CD4-positive, alpha-beta T cell (primary cell): ENCODE data around the gene FAIM. TPM values are rescaled to one million over a fixed set of nuclear protein-coding genes. Genes with fewer than 3 reads are reported as not detected.
"Not testable (repeated sequence)": the region's sequence is repeated elsewhere in the genome, so short reads cannot be mapped to it uniquely, and the experiment has no call there.

Experiments used
- ATAC-seq: fragments of 200-7000 bp; cut with Tn5 transposase; one replicate; pipeline ENCODE4 v1.10.0; 2022; ENCODE audit warnings: mild to moderate bottlenecking; ENCODE audit not compliant: poor library complexity
- CTCF ChIA-PET: fragments of 350-600 bp; sonication (Branson Sonifier 250); formaldehyde crosslinking; loops from one replicate; lab custom pipeline; 2021; ENCODE audit warnings: antibody characterized with exemption, inconsistent platforms; lab: Charles Lee
- POLR2A ChIA-PET: fragments of 350-600 bp; sonication (Branson Sonifier 250); formaldehyde crosslinking; loops from one replicate; lab custom pipeline; 2021; ENCODE audit warnings: antibody characterized with exemption, inconsistent platforms; lab: Charles Lee
- DNase-seq, 14 experiments: peaks; one replicate each; pipeline ENCODE4 v3.0.0-alpha.2; 2013 to 2020; ENCODE audit warnings: mixed read lengths in 2 of 14
- H3K27ac ChIP-seq, 2 donors: one replicate each; pipeline versions ENCODE4 v1.5.1 to v1.7.0; 2013; ENCODE audit warnings: low read length in 2 of 2, low read depth in 1 of 2, mild to moderate bottlenecking in 1 of 2
- H3K27me3 ChIP-seq, 2 experiments: 1 replicate in 1 of 2; 2 replicates in 1 of 2; pipeline versions ENCODE4 v1.6.1 to v1.7.0; 2013; ENCODE audit warnings: low read length in 2 of 2, control low read depth in 1 of 2, mild to moderate bottlenecking in 1 of 2, moderate library complexity in 1 of 2; ENCODE audit not compliant: insufficient read depth in 2 of 2, control insufficient read depth in 1 of 2
- H3K36me3 ChIP-seq: one replicate; pipeline ENCODE4 v1.6.1; 2013; ENCODE audit warnings: low read length, control low read depth; ENCODE audit not compliant: insufficient read depth
- H3K4me1 ChIP-seq: one replicate; pipeline ENCODE4 v1.6.1; 2013; ENCODE audit warnings: low read length, control low read depth; ENCODE audit not compliant: insufficient read depth
- H3K4me3 ChIP-seq: one replicate; pipeline ENCODE4 v1.5.1; 2013; ENCODE audit warnings: mild to moderate bottlenecking, low read length, moderate library complexity
- H3K9me3 ChIP-seq, 2 experiments: 1 replicate in 1 of 2; 2 replicates in 1 of 2; pipeline versions ENCODE4 v1.6.1 to v1.7.0; 2013; ENCODE audit warnings: low read length in 2 of 2, mild to moderate bottlenecking in 2 of 2, control low read depth in 1 of 2, moderate library complexity in 1 of 2; ENCODE audit not compliant: control insufficient read depth in 1 of 2, insufficient read depth in 1 of 2
- H3K27ac Mint-ChIP-seq: one replicate; pipeline ENCODE4 v1.8.0; 2020; ENCODE audit warnings: mixed read lengths
- H3K27me3 Mint-ChIP-seq: one replicate; pipeline ENCODE4 v1.8.0; 2021; ENCODE audit warnings: mixed read lengths
- H3K36me3 Mint-ChIP-seq: one replicate; pipeline ENCODE4 v1.8.0; 2021; ENCODE audit warnings: low read depth, mixed read lengths
- H3K4me1 Mint-ChIP-seq: one replicate; pipeline ENCODE4 v1.8.0; 2021; ENCODE audit warnings: low read depth, mixed read lengths
- H3K4me3 Mint-ChIP-seq: one replicate; pipeline ENCODE4 v1.8.0; 2020; ENCODE audit warnings: mild to moderate bottlenecking, mixed read lengths
- H3K9me3 Mint-ChIP-seq: one replicate; pipeline ENCODE4 v1.8.0; 2020; ENCODE audit warnings: mixed read lengths
- intact Hi-C, 2 experiments: fragments of 100-400 bp; cut with DNase I in 1 of 2; cut with micrococcal nuclease in 1 of 2; formaldehyde crosslinking; loops; one replicate each; pipeline versions ENCODE4 v1.15.1 to v1.9.0; 2023 to 2025; cut with DNase I, micrococcal nuclease
- total RNA-seq, 174 experiments: library from RNA in 2 of 174; stranded (reverse) in 2 of 174; gene quantifications; one replicate each; pipeline ENCODE4 v1.2.3 and lab custom pipeline; 2021 to 2026
- TF ChIP-seq, protein P1 (sequence below): fragments of 200-600 bp; IDR thresholded peaks from one replicate; pipeline ENCODE4 v1.8.0; 2022; ENCODE audit warnings: antibody characterized with exemption, mild to moderate bottlenecking

Gene FAIM
- total RNA-seq, 2 experiments from 2014 or later, result 1.5 to 1.6 TPM

DNA sequence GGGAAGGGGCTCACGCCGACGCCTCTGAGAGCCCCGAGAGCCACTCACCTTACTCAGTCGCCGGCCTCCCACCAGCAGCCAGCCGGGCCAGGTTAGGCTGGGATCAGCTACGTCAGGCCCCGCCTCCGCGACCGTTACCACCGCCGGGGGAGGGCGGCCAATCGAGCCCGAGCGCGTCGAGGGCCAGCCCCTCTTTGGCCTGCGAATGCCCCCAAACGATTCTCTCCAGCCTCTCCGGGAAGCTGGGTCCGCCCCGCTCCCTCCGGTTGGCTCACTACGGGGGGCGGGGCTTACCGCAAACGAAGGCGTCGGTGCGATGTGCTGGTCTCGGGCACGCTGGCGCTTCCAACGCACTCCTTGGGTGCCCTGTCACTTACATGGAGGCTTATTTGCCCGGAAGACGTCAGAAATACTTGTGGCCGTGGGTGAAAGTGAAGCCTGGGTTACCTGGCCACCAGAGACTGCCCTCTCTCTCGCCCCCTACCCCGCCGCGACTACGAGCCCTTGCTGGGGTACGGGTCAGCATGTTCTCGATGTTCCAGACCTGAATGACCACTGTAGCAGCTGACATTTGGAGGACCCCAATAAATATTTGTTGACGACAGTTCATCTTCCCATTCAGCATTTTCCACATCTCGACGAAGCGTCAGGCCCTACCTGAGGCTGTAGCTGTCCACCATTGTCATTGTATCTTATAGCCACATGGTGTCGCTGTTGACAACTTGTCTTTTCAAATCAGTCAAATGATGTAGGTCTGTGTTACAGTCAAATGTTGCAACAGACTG, 14.2 kb upstream of the FAIM start, which contains the start of gene CEP70:
Gene CEP70, minus strand, starts transcription at position 111 of the 785 bp plus-strand sequence. CDS start 21,333 bp downstream, outside the sequence.
- Mint-ChIP-seq H3K36me3 (peaks cover 10% of the 10 kb centered on the region), H3K4me3 (peak within 1 kb of the TSS; percentile 94), H3K27me3 (no peaks in the 10 kb centered on the region), H3K9me3 (no peaks in the 10 kb centered on the region), H3K4me1 (peaks cover 13% of the 10 kb centered on the region), H3K27ac (peak within 1 kb of the TSS; percentile 96)
- H3K4me3 ChIP-seq, result peak within 1 kb of the TSS; percentile 89
- H3K36me3 ChIP-seq, result no peaks in the 10 kb centered on the region
- H3K9me3 ChIP-seq, result no peaks in the 10 kb centered on the region
- no peaks in the 10 kb centered on the region for H3K27me3 ChIP-seq
- DNase-seq (peak; percentile 75 to 96 (median 86)), ATAC-seq (peak; percentile 90)
- ChIA-PET CTCF (interaction anchor here (0.6 to 2.6 kb wide), 14 partner anchors 9 to 351 kb away, joined by 3 to 64 read pairs (median 4); partner anchors contain the start of gene FAIM), POLR2A (interaction anchor here (0.6 to 3.3 kb wide), 23 partner anchors 9 to 795 kb away, joined by 3 to 75 read pairs (median 4); partner anchors contain the start of genes ARMC8, COPB2, DBR1 and FAIM)
- TF ChIP-seq, protein P1, sequence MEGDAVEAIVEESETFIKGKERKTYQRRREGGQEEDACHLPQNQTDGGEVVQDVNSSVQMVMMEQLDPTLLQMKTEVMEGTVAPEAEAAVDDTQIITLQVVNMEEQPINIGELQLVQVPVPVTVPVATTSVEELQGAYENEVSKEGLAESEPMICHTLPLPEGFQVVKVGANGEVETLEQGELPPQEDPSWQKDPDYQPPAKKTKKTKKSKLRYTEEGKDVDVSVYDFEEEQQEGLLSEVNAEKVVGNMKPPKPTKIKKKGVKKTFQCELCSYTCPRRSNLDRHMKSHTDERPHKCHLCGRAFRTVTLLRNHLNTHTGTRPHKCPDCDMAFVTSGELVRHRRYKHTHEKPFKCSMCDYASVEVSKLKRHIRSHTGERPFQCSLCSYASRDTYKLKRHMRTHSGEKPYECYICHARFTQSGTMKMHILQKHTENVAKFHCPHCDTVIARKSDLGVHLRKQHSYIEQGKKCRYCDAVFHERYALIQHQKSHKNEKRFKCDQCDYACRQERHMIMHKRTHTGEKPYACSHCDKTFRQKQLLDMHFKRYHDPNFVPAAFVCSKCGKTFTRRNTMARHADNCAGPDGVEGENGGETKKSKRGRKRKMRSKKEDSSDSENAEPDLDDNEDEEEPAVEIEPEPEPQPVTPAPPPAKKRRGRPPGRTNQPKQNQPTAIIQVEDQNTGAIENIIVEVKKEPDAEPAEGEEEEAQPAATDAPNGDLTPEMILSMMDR, result peak; percentile 89
- peaks cover 21% of the 10 kb centered on the region for H3K4me1 ChIP-seq
- peak within 1 kb of the TSS; percentile 84 to 94 for H3K27ac ChIP-seq
- intact Hi-C loops, result loop anchor here (1.0 to 10.0 kb wide), 11 partner anchors 14 to 1730 kb away; partner anchors contain the start of genes FAIM (in 2 of the 2), MRPS22 (in 2 of the 2), PIK3CB (in 2 of the 2) and ARMC8 (in 1 of the 2)

DNA sequence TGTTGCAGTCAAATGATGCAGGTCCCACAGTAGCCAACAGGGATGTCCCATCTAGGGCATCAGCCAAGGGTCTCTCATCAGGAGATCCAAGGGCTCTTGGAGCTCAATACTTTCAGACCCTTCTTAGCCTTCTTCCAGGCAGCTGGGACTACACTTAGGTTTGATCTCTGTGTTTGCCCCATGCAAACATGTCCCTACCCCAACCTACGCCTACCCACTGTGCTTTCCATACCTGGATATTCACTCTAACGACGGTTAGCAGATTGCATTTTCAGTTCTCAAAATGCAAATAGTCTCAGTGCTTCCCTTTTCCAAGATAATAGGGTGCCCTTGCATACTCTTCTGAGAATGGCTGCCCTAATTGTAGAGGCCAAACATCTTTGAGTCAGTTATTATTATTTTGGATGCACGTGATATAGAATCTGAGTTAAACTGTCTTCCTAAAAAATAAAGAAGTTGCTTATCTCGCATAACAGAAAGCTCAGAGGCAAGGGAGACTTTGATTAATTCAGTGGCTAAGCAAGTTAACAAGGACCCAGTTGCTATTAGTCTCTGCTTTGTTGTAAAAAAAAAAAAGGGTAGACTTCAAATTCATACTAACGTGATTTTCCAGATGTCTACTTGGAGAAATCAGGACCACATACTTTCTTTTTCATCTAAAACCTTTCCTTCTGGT, 13.5 kb upstream of the FAIM start:
- intact Hi-C loops, result loop anchor here (1.0 to 10.0 kb wide), 11 partner anchors 14 to 1730 kb away; partner anchors contain the start of genes FAIM (in 2 of the 2), MRPS22 (in 2 of the 2), PIK3CB (in 2 of the 2) and ARMC8 (in 1 of the 2)
- Mint-ChIP-seq H3K27ac (peak overlapping the region; percentile 96), H3K27me3 (no peaks in the 10 kb centered on the region), H3K4me1 (peaks cover 13% of the 10 kb centered on the region), H3K4me3 (peak overlapping the region; percentile 94), H3K9me3 (no peaks in the 10 kb centered on the region), H3K36me3 (peaks cover 9% of the 10 kb centered on the region)
- Histone ChIP-seq H3K36me3 (no peaks in the 10 kb centered on the region), H3K9me3 (no peaks in the 10 kb centered on the region), H3K27me3 (no peaks in the 10 kb centered on the region), H3K27ac (peak overlapping the region; percentile 84 to 94), H3K4me3 (peak overlapping the region; percentile 89), H3K4me1 (peaks cover 21% of the 10 kb centered on the region)
- DNase-seq (no peak), ATAC-seq (no peak)
- ChIA-PET CTCF (interaction anchor here (0.8 to 2.6 kb wide), 12 partner anchors 11 to 341 kb away, joined by 3 to 64 read pairs (median 6); partner anchors contain the start of gene FAIM), POLR2A (interaction anchor here (0.5 to 3.3 kb wide), 14 partner anchors 10 to 795 kb away, joined by 3 to 75 read pairs (median 6); partner anchors contain the start of genes COPB2, FAIM and PIK3CB)
- TF ChIP-seq, protein P1, result peak; percentile 40

DNA sequence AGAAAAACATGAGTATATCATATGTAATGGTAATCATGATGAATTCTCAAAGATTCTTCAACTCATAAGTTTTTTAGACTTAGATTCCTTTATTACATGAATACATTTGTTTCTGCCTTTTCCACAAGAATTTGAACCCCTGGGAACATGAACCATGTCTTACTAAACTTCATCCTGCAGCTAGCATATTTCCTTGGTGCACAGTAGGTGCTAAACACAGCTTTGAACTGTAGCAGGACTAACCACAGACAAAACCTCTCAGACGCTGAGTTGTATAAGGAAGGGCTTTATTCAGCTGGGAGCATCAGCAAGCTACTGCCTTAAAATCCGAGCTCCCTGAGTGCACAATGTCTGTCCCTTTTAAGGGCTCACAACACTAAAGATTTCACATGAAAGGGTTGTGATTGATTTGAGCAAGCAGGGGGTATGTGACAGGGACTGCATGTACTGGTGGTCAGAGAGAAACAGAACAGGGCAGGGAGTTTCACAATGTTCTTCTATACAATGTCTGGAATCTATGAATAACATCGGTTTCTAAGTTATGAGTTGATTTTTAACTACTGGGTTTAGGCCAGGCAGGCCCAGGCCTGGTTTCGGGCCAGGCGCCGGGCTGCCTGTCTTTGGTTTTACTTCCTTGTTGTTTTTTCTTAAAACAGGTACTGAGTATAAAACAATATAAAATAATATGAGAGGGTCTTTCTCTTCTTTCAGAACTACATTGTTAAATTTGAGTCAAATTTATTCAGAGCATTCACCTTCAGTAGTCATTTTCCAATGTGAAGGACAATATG, 11.2 kb upstream of the FAIM start:
- ChIA-PET POLR2A (interaction anchor here (1.1 kb wide), 1 partner anchor 11 kb away, joined by 3 read pairs; the partner anchor contains the start of gene FAIM), CTCF (interaction anchor here (0.9 kb wide), 1 partner anchor 318 kb away, joined by 6 read pairs; no protein-coding TSS in a partner anchor)
- not testable (repeated sequence) for DNase-seq, H3K36me3 ChIP-seq, H3K27me3 ChIP-seq, H3K9me3 ChIP-seq, H3K4me3 Mint-ChIP-seq, H3K9me3 Mint-ChIP-seq, H3K36me3 Mint-ChIP-seq, H3K27me3 Mint-ChIP-seq, H3K4me3 ChIP-seq, H3K27ac ChIP-seq, ATAC-seq, H3K27ac Mint-ChIP-seq
- intact Hi-C loops, result loop anchor here (10.0 kb wide), 2 partner anchors 263 to 1733 kb away; partner anchors contain the start of gene NCK1 (in 1 of the 2)
- peaks cover 21% of the 10 kb centered on the region for H3K4me1 ChIP-seq
- peaks cover 13% of the 10 kb centered on the region for H3K4me1 Mint-ChIP-seq
